H7 (cell line): ENCODE results near the gene MEFV. TPM values are rescaled to one million over a fixed set of nuclear protein-coding genes. Genes with fewer than 3 reads are reported as not detected.

Experiments
- DNase-seq: peaks from one replicate; pipeline ENCODE4 v3.0.0; 2012
- H3K27me3 ChIP-seq: 2 replicates; pipeline ENCODE4 v1.6.0; 2011; ENCODE audit warnings: mild to moderate bottlenecking, low read length; ENCODE audit not compliant: control insufficient read depth, insufficient read depth
- H3K36me3 ChIP-seq: replicated peaks from 2 replicates; pipeline ENCODE4 v1.5.1; 2011; ENCODE audit warnings: low read length; ENCODE audit not compliant: control insufficient read depth, insufficient read depth
- H3K4me3 ChIP-seq: 2 replicates; pipeline ENCODE4 v1.5.1; 2011; ENCODE audit warnings: low read depth, mild to moderate bottlenecking, control low read depth, low read length, moderate library complexity; ENCODE audit not compliant: insufficient read depth
- total RNA-seq: library from RNA; depleted of rRNA; stranded (reverse); fragments of >200 nt; shearing (Covaris generic); gene quantifications from 2 replicates; pipeline ENCODE4 v1.2.3, GENCODE V29; 2014; rRNA removed

Gene MEFV
- 0.14 TPM in 1 of 2 replicates, not detected in the other for total RNA-seq

DNA sequence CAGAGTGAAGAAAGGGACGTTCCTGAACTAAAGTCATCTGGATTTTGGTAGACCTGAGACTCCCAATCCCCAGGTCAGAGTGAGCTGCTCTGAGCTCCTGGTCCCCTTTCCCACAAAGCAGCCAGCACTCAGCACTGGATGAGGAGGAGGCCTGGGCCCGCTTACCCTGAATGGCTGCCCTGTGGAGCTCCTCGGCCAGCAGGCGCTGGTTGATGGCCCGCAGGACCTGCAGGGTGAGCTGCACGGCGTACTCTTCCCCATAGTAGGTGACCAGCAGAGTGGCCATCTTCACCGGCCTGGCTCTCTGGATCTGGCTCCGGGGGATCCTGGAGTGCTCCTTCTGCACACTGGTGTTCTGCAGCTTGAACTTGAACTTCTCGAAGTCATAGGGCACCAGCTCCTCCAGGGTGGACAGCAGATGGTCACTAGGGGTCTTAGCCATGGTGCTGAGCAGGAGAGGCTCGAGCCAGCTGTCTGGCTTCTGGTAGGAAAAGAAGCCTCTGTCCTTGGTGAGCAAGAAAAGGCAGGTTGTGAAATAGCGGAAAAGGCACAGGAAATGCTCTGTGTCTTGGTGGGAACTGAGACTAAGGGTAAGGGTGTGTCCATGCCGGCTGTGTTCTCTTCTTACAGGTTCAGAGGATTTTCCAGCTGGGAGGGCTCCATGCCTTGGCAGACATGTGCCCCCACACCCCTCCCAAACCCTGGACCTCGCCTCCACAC lies at the start of gene MEFV:
TSS of gene MEFV (minus strand) at position 488 of the 720 bp plus-strand sequence. CDS start at position 442, 46 bp downstream.
- no peak within 1 kb of the TSS for H3K4me3 ChIP-seq
- H3K27me3 ChIP-seq, result no peaks in the 10 kb centered on the region
- H3K36me3 ChIP-seq, result no peaks in the 10 kb centered on the region
- DNase-seq, result no peak

GRCh38 chr16:3306078-3306477 lies 49.6 kb upstream of the MEFV start:
- no peaks in the 10 kb centered on the region for H3K27me3 ChIP-seq
- H3K36me3 ChIP-seq, result peaks cover 7% of the 10 kb centered on the region
- no peak for DNase-seq
- peak overlapping the region; percentile 72 for H3K4me3 ChIP-seq

GRCh38 chr16:3305109-3306068 lies 49.0 kb upstream of the MEFV start, which contains the start of the genes TIGD7 and ZNF75A:
TIGD7 (minus strand) TSS chr16:3305430; CDS start chr16:3300614, 4,816 bp downstream.
ZNF75A (plus strand) TSS chr16:3305497; CDS start chr16:3308429, 2,932 bp downstream.
- Histone ChIP-seq H3K36me3 (peaks cover 7% of the 10 kb centered on the region), H3K4me3 (peak within 1 kb of the TSS; percentile 72), H3K27me3 (no peaks in the 10 kb centered on the region)
- DNase-seq, result peak; percentile 92

DNA sequence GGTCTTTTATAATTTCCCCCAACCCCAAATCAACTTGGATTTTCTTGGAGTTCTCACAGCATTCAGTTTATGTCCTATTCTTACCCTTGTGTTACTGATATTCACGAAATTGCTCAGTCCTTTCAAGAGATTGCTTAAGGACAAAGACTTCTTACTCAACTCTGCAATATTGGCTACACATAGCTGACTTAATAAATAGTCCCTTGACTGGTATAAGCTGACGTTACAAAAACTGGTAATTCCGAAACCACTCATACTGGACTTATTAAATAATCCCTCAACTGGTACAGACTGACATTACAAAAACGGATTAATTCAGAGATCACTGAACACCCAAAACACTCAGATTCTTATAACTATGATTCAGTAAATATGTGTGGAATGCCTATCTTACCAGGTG lies 47.9 kb upstream of the MEFV start:
- Histone ChIP-seq H3K4me3 (no peak overlapping the region), H3K27me3 (no peaks in the 10 kb centered on the region), H3K36me3 (peaks cover 7% of the 10 kb centered on the region)
- no peak for DNase-seq

DNA sequence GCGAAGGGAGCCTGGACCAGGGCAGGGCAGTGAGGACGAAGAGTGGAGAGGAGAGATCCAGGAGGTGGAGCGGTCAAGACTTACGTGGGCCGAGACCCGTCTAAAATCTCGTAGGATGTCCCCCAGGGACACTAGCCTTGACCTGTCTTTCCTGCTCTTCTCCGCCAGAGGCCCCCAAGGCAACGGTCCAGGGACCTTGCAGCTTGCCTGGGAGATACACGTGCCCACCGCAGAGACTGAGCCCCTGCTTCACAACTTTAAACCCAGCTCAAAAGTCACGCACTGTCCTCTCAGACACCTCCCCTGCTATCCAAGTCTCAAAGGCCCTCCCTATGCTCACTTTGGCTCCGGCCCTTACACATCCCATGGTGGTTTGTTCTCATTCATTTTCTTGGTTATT lies 39.4 kb upstream of the MEFV start:
- Histone ChIP-seq H3K4me3 (no peak overlapping the region), H3K27me3 (no peaks in the 10 kb centered on the region), H3K36me3 (peaks cover 6% of the 10 kb centered on the region)
- peak; percentile 59 for DNase-seq

- Histone ChIP-seq H3K4me3 (no peak overlapping the region), H3K36me3 (peaks cover 12% of the 10 kb centered on the region), H3K27me3 (no peaks in the 10 kb centered on the region)
- DNase-seq, result peak; percentile 62
These were observed 38.8 kb upstream of the MEFV start for GRCh38 chr16:3295209-3295608.

GRCh38 chr16:3292604-3293003 lies 36.2 kb upstream of the MEFV start:
- no peak overlapping the region for H3K4me3 ChIP-seq

DNA sequence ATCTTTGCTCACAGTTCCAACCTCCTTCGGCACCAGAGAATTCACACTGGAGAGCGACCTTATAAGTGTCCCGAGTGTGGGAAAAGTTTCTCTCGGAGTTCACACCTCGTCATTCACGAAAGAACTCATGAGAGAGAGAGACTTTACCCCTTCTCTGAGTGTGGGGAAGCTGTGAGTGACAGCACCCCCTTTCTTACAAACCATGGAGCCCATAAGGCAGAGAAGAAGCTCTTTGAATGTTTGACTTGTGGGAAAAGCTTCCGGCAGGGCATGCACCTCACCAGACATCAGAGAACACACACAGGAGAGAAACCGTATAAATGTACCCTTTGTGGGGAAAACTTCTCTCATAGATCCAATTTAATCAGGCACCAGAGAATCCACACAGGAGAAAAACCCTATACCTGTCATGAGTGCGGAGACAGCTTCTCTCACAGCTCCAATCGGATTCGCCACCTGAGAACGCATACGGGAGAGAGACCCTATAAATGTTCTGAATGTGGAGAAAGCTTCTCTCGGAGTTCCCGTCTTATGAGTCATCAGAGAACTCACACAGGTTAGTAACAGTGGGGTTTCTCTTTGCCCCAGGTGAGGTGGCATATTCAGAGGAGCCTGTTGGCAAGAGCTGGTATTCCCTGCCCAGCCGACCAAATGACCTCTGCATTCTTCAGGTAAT lies 33.7 kb upstream of the MEFV start:
- DNase-seq, result no peak
- Histone ChIP-seq H3K27me3 (no peaks in the 10 kb centered on the region), H3K4me3 (no peak overlapping the region), H3K36me3 (peaks cover 44% of the 10 kb centered on the region)

More at GRCh38 chr16:3292604-3293003, 36.2 kb upstream of the MEFV start:
- DNase-seq, result no peak
- peaks cover 29% of the 10 kb centered on the region for H3K36me3 ChIP-seq
- H3K27me3 ChIP-seq, result no peaks in the 10 kb centered on the region

GRCh38 chr16:3285131-3285530 lies 28.7 kb upstream of the MEFV start:
- no peaks in the 10 kb centered on the region for H3K27me3 ChIP-seq
- no peak overlapping the region for H3K4me3 ChIP-seq
- no peak for DNase-seq
- peaks cover 31% of the 10 kb centered on the region for H3K36me3 ChIP-seq

GRCh38 chr16:3283543-3284447 lies 27.4 kb upstream of the MEFV start:
- no peak for DNase-seq
- H3K36me3 ChIP-seq, result peaks cover 18% of the 10 kb centered on the region
- H3K4me3 ChIP-seq, result peak overlapping the region; percentile 90
- no peaks in the 10 kb centered on the region for H3K27me3 ChIP-seq

DNA sequence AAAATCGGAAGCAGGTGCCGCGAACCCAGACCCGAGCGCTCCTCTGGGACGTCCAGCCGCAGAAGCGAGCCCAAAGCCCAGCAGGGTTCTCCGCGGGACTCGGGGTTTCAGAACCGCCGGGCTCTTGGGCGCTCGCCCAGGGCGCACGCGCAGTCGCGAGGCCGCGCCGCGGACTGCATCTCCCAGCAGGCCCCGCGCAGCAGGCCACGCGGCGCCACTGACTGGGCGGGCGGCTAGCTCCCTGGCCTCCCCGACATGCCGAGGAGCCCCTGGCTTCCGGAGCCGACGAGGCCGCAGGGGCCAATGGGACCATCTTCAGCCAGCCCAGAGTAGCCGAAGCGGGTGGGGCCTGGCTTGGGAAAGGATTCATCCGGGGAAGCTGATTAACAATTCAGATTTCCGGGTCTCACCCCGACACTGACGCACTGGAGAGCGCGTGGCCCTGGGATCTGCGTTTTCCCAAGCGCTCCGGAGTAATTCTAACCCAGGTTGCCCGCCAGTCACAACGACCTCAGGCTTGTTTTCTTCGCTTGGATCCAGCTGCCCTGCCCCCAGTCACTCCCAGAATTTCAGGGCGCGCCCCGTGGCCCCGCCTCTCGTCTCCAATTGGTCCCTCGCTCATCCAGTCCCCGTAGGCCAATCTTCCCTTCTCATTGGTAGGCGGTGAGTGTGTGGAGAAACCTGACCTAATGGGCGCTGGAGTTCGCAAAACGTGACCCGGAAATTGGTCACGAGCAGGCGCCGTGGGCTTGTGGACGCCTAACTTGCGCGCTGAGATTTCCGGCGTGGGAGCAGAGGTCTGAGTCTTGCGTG lies 26.5 kb upstream of the MEFV start, which contains the start of gene ZNF263:
TSS of gene ZNF263 (plus strand) at position 762 of the 813 bp plus-strand sequence. CDS start 328 bp downstream, outside the sequence.
- no peaks in the 10 kb centered on the region for H3K27me3 ChIP-seq
- H3K4me3 ChIP-seq, result peak within 1 kb of the TSS; percentile 90
- peak; percentile 98 for DNase-seq
- peaks cover 15% of the 10 kb centered on the region for H3K36me3 ChIP-seq

GRCh38 chr16:3282103-3282729 lies 25.8 kb upstream of the MEFV start:
- Histone ChIP-seq H3K4me3 (peak overlapping the region; percentile 90), H3K27me3 (no peaks in the 10 kb centered on the region), H3K36me3 (peaks cover 15% of the 10 kb centered on the region)
- no peak for DNase-seq
